K562 (cell line): ENCODE data around the gene PSMB2. TPM values are rescaled to one million over a fixed set of nuclear protein-coding genes. Genes with fewer than 3 reads are reported as not detected.

Experiments used
- CBX1 ChIP-seq: sonication (generic); IDR thresholded peaks from 2 replicates; pipeline ENCODE4 v1.6.1; 2016; ENCODE audit warnings: antibody characterized with exemption, low read depth, mild to moderate bottlenecking
- CEBPB ChIP-seq: fragments of 450-650 bp; IDR thresholded peaks from 2 replicates; pipeline ENCODE4 v1.6.1; 2016; ENCODE audit warnings: missing genetic modification characterization, missing compliant biosample characterization
- CEBPZ ChIP-seq: fragments of 150-350 bp; IDR thresholded peaks from 2 replicates; pipeline ENCODE4 v1.6.1; 2014; ENCODE audit warnings: low read depth, mild to moderate bottlenecking, low read length, borderline replicate concordance
- EGR1 ChIP-seq: fragments of 450-650 bp; conservative IDR thresholded peaks from 2 replicates; pipeline ENCODE4 v1.6.1; 2017; ENCODE audit warnings: mild to moderate bottlenecking
- ESRRA ChIP-seq: fragments of 450-650 bp; IDR thresholded peaks from 2 replicates; pipeline ENCODE4 v1.6.1; 2014; ENCODE audit warnings: low read depth, mild to moderate bottlenecking, moderate library complexity, borderline replicate concordance
- FOXK2 ChIP-seq, 2 experiments: fragments of 450-650 bp; IDR thresholded peaks in 1 of 2; conservative IDR thresholded peaks in 1 of 2; 2 replicates each; pipeline ENCODE4 v1.6.1; 2016; ENCODE audit warnings: low read depth in 2 of 2, mild to moderate bottlenecking in 1 of 2
- NBN ChIP-seq: fragments of 450-650 bp; IDR thresholded peaks from 2 replicates; pipeline ENCODE4 v1.6.1; 2016; ENCODE audit warnings: low read depth, mild to moderate bottlenecking
- PATZ1 ChIP-seq: fragments of 250-450 bp; sonication (Bioruptor Pico); IDR thresholded peaks from 2 replicates; pipeline ENCODE4 v1.5.0; 2020; ENCODE audit warnings: mild to moderate bottlenecking, borderline replicate concordance
- PRDM10 ChIP-seq: fragments of 450-650 bp; IDR thresholded peaks from 2 replicates; pipeline ENCODE4 v1.6.1; 2018; ENCODE audit not compliant: partially characterized antibody
- PTBP1 ChIP-seq: fragments of 200-400 bp; formaldehyde crosslinking; IDR thresholded peaks from 2 replicates; pipeline ENCODE4 v1.6.1; 2017; ENCODE audit warnings: low read depth, low read length
- RBM22 ChIP-seq: fragments of 200-400 bp; formaldehyde crosslinking; IDR thresholded peaks from 2 replicates; pipeline ENCODE4 v1.6.1; 2018; ENCODE audit warnings: low read length, low read depth; ENCODE audit not compliant: poor library complexity, severe bottlenecking
- TAL1 ChIP-seq: fragments of 450-650 bp; IDR thresholded peaks from 2 replicates; pipeline ENCODE4 v1.6.1; 2016; ENCODE audit warnings: mild to moderate bottlenecking
- TARDBP ChIP-seq: fragments of 450-650 bp; IDR thresholded peaks from 2 replicates; pipeline ENCODE4 v1.6.1; 2016
- TGIF2 ChIP-seq: sonication (generic); formaldehyde crosslinking; IDR thresholded peaks from 2 replicates; pipeline ENCODE4 v1.8.1; 2022; ENCODE audit warnings: mild to moderate bottlenecking, missing genetic modification reagents, moderate library complexity
- XRCC3 ChIP-seq: fragments of 450-650 bp; IDR thresholded peaks from 2 replicates; pipeline ENCODE4 v1.6.1; 2017; ENCODE audit warnings: mild to moderate bottlenecking, moderate library complexity
- ZBTB7A ChIP-seq: IDR thresholded peaks from 2 replicates; pipeline ENCODE4 v1.6.1; 2011; ENCODE audit warnings: low read depth, mild to moderate bottlenecking, low read length, moderate library complexity, borderline replicate concordance; ENCODE audit not compliant: control insufficient read depth
- ZC3H4 ChIP-seq: sonication (generic); formaldehyde crosslinking; IDR thresholded peaks from 2 replicates; pipeline ENCODE4 v1.9.0; 2021; ENCODE audit warnings: missing genetic modification reagents, borderline replicate concordance
- ZNF197 ChIP-seq: fragments of 200-800 bp; sonication (Bioruptor generic); IDR thresholded peaks from 2 replicates; pipeline ENCODE4 v1.6.1; 2016; ENCODE audit warnings: low read depth, missing genetic modification characterization, missing compliant biosample characterization
- ZNF717 ChIP-seq: fragments of 250-450 bp; sonication (Bioruptor Pico); IDR thresholded peaks from 2 replicates; pipeline ENCODE4 v1.5.0; 2021
- ZSCAN32 ChIP-seq: fragments of 450-650 bp; formaldehyde crosslinking; IDR thresholded peaks from 2 replicates; pipeline ENCODE4 v1.4.0; 2020; ENCODE audit warnings: mild to moderate bottlenecking, moderate library complexity
- polyA plus RNA-seq, 8 experiments: library from polyadenylated mRNA; depleted of rRNA in 4 of 8; stranded (reverse) in 5 of 8; unstranded in 3 of 8; fragments of >200 nt; fragmentation: Nextera tagmentation in 2 of 8; fragmentation: Illumina TruSeq in 1 of 8; extraction: Ambion mirVana in 2 of 8; extraction: Trizol in 1 of 8; gene quantifications; 2 replicates each; pipeline versions ENCODE4 v1.2.1 to v1.2.3, GENCODE V29; 2011 to 2014; ENCODE audit warnings: inconsistent platforms in 1 of 8, missing spikeins in 1 of 8
- total RNA-seq, 7 experiments: library from RNA; depleted of rRNA in 6 of 7; stranded (reverse); fragments of >200 nt in 6 of 7; fragmentation: Illumina TruSeq in 2 of 7; extraction: Trizol in 2 of 7; gene quantifications; 2 replicates each; pipeline versions ENCODE4 v1.2.1 to v1.2.3, GENCODE V29; 2011 to 2021; ENCODE audit warnings: low replicate concordance in 1 of 7

PSMB2 gene
- total and polyA plus RNA-seq, 9 of the 15 experiments (the other 6 are each of a cell fraction or from before 2014, with no cell fraction given), result 71.7 to 543 (median 165) TPM

- TF ChIP-seq PRDM10, result peak; percentile 88
- TF ChIP-seq PTBP1, result no peak
- TF ChIP-seq ESRRA, result peak; percentile 9; the same call in 1 of the 2 replicates
- no peak for TF ChIP-seq TARDBP
- no peak for TF ChIP-seq CEBPZ
- TF ChIP-seq FOXK2 (conservative IDR thresholded peaks at IDR 0.05 in 1 of 2, IDR thresholded peaks at IDR 0.05 in 1 of 2; ENCODE audit: low read depth in 2 of 2), result no peak
- no peak for TF ChIP-seq TGIF2 (CRISPR knock-in tag)
- TF ChIP-seq PATZ1, result no peak
- no peak for TF ChIP-seq ZBTB7A
- no peak for TF ChIP-seq RBM22
- no peak for TF ChIP-seq ZNF717 (CRISPR knock-in tag)
- no peak for TF ChIP-seq ZSCAN32
- TF ChIP-seq CBX1, result no peak
- TF ChIP-seq XRCC3, result no peak
- peak; percentile 86 for TF ChIP-seq EGR1
- TF ChIP-seq ZC3H4 (CRISPR knock-in tag), result no peak
- 0 out of 2 replicates have a peak, but pooled peaks have one; percentile 8 for TF ChIP-seq TAL1
- peak; percentile 60 for TF ChIP-seq NBN
- no peak for TF ChIP-seq ZNF197 (CRISPR knock-in tag)
- TF ChIP-seq CEBPB (tag), result peak; percentile 71
Measured at GRCh38 chr1:35642471-35642955, 1.2 kb upstream of the PSMB2 start (continued).
